ENCODE data around the gene AIG1. TPM values are rescaled to one million over a fixed set of nuclear protein-coding genes. Genes with fewer than 3 reads are reported as not detected.

AIG1 gene
- total RNA-seq, 1 donor = 18.9 TPM

Other genes with a start within 250 kb of the AIG1 start
- 12.4 TPM for gene HIVEP2, start 115.7 kb upstream of the AIG1 start, total RNA-seq

All from hematopoietic multipotent progenitor cell (in vitro differentiated cells).